ENCODE measurements around the gene PTPRN2. TPM values are rescaled to one million over a fixed set of nuclear protein-coding genes. Genes with fewer than 3 reads are reported as not detected.

The PTPRN2 gene
- total RNA-seq, 1 donor from 2014 or later = 1.8 TPM

- no peak for ATAC-seq (ENCODE audit: low read depth)
- Mint-ChIP-seq H3K9me3 (peaks cover 11% of the 10 kb centered on the region), H3K4me1 (no peaks in the 10 kb centered on the region), H3K36me3 (ENCODE audit: low read depth) (no peaks in the 10 kb centered on the region), H3K4me3 (no peak overlapping the region), H3K27ac (no peak overlapping the region), H3K27me3 (no peaks in the 10 kb centered on the region)
- ChIA-PET CTCF (no interaction called here), POLR2A (no interaction called here)
- no peak for DNase-seq
- TF ChIP-seq, protein P1, sequence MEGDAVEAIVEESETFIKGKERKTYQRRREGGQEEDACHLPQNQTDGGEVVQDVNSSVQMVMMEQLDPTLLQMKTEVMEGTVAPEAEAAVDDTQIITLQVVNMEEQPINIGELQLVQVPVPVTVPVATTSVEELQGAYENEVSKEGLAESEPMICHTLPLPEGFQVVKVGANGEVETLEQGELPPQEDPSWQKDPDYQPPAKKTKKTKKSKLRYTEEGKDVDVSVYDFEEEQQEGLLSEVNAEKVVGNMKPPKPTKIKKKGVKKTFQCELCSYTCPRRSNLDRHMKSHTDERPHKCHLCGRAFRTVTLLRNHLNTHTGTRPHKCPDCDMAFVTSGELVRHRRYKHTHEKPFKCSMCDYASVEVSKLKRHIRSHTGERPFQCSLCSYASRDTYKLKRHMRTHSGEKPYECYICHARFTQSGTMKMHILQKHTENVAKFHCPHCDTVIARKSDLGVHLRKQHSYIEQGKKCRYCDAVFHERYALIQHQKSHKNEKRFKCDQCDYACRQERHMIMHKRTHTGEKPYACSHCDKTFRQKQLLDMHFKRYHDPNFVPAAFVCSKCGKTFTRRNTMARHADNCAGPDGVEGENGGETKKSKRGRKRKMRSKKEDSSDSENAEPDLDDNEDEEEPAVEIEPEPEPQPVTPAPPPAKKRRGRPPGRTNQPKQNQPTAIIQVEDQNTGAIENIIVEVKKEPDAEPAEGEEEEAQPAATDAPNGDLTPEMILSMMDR (IDR thresholded peaks at IDR 0.05) = no peak
- intact Hi-C loops (cut with micrococcal nuclease) = no loop called here
Measured at GRCh38 chr7:158324397-158325360, 262.9 kb downstream of the PTPRN2 start.

- Mint-ChIP-seq H3K27ac (no peak overlapping the region), H3K4me1 (no peaks in the 10 kb centered on the region), H3K9me3 (peaks cover 11% of the 10 kb centered on the region), H3K27me3 (no peaks in the 10 kb centered on the region), H3K4me3 (no peak overlapping the region), H3K36me3 (ENCODE audit: low read depth) (no peaks in the 10 kb centered on the region)
- POLR2A ChIA-PET = no interaction called here
- ATAC-seq (ENCODE audit: low read depth) (no peak), DNase-seq (no peak)
- TF ChIP-seq, protein P1 (IDR thresholded peaks at IDR 0.05) = no peak
- intact Hi-C loops (cut with micrococcal nuclease) = no loop called here
- CTCF ChIA-PET = no interaction called here
Measured at GRCh38 chr7:158323741-158324396, 263.8 kb downstream of the PTPRN2 start.

DNA sequence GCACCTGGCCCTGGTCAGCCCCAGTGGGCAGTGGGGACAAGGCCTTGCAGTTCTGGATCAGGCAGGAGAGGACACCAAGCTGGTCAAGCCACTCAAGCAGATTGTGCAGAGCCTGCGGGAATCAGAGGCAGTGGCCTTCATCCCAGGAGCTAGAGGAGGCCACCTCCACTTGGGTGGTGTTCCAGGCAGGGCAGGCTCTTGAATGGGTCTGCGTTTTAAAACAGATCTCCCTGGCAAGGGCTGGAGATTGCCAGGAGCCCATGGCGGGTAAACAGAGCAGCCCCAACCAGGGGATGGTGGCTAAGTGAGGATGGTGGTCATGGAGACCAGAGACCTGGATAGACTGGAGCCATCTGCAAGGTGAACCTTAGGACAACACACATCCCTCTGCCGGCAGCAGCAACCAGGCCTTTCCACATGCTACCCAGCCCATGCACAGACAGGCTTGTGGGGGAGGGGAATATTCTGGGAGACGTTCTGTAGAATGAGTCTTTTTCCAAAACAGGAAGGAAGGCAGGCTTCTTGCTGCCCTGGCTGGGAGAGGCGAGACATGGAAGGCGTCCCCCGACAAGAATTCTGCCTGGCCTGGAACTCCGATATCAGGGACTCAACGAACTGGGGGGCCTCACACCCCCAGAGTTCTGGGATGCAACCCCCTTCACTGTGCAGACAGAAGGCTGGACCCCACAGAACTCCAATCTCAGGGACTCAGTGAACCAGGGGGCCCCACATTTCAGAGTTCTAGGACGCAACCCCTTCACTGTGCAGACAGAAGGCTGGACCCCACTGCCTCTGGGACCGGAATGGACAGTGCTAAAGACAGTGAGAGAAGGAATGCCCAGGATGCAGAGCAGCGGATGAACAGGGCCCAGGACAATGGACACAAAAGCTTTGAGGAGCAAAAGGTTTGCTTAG is 264.8 kb downstream of the PTPRN2 start:
- intact Hi-C loops (cut with micrococcal nuclease) = no loop called here
- no peak overlapping the region for H3K4me3 Mint-ChIP-seq
- ChIA-PET CTCF (no interaction called here), POLR2A (no interaction called here)
- no peaks in the 10 kb centered on the region for H3K4me1 Mint-ChIP-seq
- no peaks in the 10 kb centered on the region for H3K27me3 Mint-ChIP-seq
- TF ChIP-seq, protein P1 (IDR thresholded peaks at IDR 0.05) = no peak
- peaks cover 11% of the 10 kb centered on the region for H3K9me3 Mint-ChIP-seq
- no peak overlapping the region for H3K27ac Mint-ChIP-seq
- DNase-seq (no peak), ATAC-seq (ENCODE audit: low read depth) (no peak)
- no peaks in the 10 kb centered on the region for H3K36me3 Mint-ChIP-seq (ENCODE audit: low read depth)

DNA sequence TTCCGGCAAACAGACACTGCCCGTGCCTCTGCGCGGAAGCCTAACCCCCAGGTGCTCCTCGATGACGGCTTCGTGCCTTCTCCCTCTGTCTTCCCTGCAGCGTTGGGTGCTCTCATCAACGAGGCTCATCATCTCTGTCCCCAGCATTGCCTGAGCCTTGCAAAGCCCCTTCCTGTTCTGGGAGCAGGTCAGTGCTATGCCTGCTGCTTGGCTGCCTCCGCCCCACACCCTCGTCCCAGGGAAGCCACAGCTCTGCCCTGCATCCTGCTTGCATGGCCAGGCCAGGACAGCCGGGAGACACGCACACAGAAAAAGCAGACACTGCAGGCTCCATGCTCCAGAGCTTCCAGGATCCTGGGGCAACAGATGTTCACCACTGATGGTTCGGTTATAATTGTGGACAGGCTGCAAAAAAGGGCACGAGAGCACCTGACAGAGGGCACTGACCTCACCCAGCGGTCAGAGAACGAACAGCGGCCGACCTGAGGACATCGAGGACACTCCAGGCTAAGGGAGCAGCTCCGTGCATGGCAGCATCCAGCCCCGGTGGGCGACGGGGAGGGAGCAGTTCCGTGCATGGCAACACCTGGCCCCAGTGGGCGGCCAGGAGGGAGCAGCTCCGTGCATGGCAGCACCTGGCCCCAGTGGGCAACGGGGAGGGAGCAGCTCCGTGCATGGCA is 265.5 kb downstream of the PTPRN2 start:
- H3K4me1 Mint-ChIP-seq = no peaks in the 10 kb centered on the region
- no peaks in the 10 kb centered on the region for H3K36me3 Mint-ChIP-seq (ENCODE audit: low read depth)
- POLR2A ChIA-PET = no interaction called here
- H3K27me3 Mint-ChIP-seq = no peaks in the 10 kb centered on the region
- H3K4me3 Mint-ChIP-seq = no peak overlapping the region
- H3K27ac Mint-ChIP-seq = no peak overlapping the region
- DNase-seq (no peak), ATAC-seq (ENCODE audit: low read depth) (no peak)
- TF ChIP-seq, protein P1 (IDR thresholded peaks at IDR 0.05) = no peak
- CTCF ChIA-PET = no interaction called here
- intact Hi-C loops (cut with micrococcal nuclease) = no loop called here
- peaks cover 7% of the 10 kb centered on the region for H3K9me3 Mint-ChIP-seq
